ENCODE data around the gene RAD51B.
"Not testable (repeated sequence)": the region's sequence is repeated elsewhere in the genome, so short reads cannot be mapped to it uniquely, and the experiment has no call there.

Gene RAD51B

GRCh38 chr14:68250927-68251768 lies 431.6 kb downstream of the RAD51B start:
- DNase-seq (ENCODE audit: low spot score): no peak

- DNase-seq (ENCODE audit: low spot score): no peak
Observed at GRCh38 chr14:68251769-68252100, 432.2 kb downstream of the RAD51B start.

- no peak for DNase-seq (ENCODE audit: low spot score)
Observed at GRCh38 chr14:68253160-68253780, 433.7 kb downstream of the RAD51B start.

GRCh38 chr14:68253878-68254528 lies 434.4 kb downstream of the RAD51B start:
- DNase-seq (ENCODE audit: low spot score): no peak

- DNase-seq (ENCODE audit: low spot score): no peak
Observed at GRCh38 chr14:68254669-68255527, 435.3 kb downstream of the RAD51B start.

- DNase-seq (ENCODE audit: low spot score): no peak
Observed at GRCh38 chr14:68255693-68256178, 436.2 kb downstream of the RAD51B start.

GRCh38 chr14:68257969-68258368 lies 438.4 kb downstream of the RAD51B start:
- no peak for DNase-seq (ENCODE audit: low spot score)

- DNase-seq (ENCODE audit: low spot score): not testable (repeated sequence)
Observed at GRCh38 chr14:68258995-68259394, 439.4 kb downstream of the RAD51B start.

- no peak for DNase-seq (ENCODE audit: low spot score)
Observed at GRCh38 chr14:68260121-68260520, 440.5 kb downstream of the RAD51B start.

GRCh38 chr14:68261092-68261842 lies 441.7 kb downstream of the RAD51B start:
- no peak for DNase-seq (ENCODE audit: low spot score)

GRCh38 chr14:68262567-68262966 lies 443.0 kb downstream of the RAD51B start:
- no peak for DNase-seq (ENCODE audit: low spot score)

GRCh38 chr14:68263563-68264259 lies 444.1 kb downstream of the RAD51B start:
- no peak for DNase-seq (ENCODE audit: low spot score)

GRCh38 chr14:68264260-68264569 lies 444.6 kb downstream of the RAD51B start:
- DNase-seq (ENCODE audit: low spot score): no peak

- DNase-seq (ENCODE audit: low spot score): no peak
Observed at GRCh38 chr14:68266998-68267397, 447.4 kb downstream of the RAD51B start.

- DNase-seq (ENCODE audit: low spot score): no peak
Observed at GRCh38 chr14:68268197-68268596, 448.6 kb downstream of the RAD51B start.

GRCh38 chr14:68268719-68269118 lies 449.1 kb downstream of the RAD51B start:
- DNase-seq (ENCODE audit: low spot score): no peak

- no peak for DNase-seq (ENCODE audit: low spot score)
Observed at GRCh38 chr14:68269136-68269927, 449.8 kb downstream of the RAD51B start.

- no peak for DNase-seq (ENCODE audit: low spot score)
Observed at GRCh38 chr14:68270342-68270741, 450.8 kb downstream of the RAD51B start.

- no peak for DNase-seq (ENCODE audit: low spot score)
Observed at GRCh38 chr14:68271913-68272391, 452.4 kb downstream of the RAD51B start.

- no peak for DNase-seq (ENCODE audit: low spot score)
Observed at GRCh38 chr14:68273413-68273812, 453.8 kb downstream of the RAD51B start.

Data from hepatic stellate cell (primary cell).